Measurements from ENCODE around the gene CEMIP.
A peak's percentile ranks its signal among the peaks of the same experiment; 100 is the strongest.
"Not testable (repeated sequence)": the region's sequence is repeated elsewhere in the genome, so short reads cannot be mapped to it uniquely, and the experiment has no call there.

CEMIP gene

GRCh38 chr15:80763235-80763634 is 15.9 kb upstream of the CEMIP start:
- DNase-seq: not testable (repeated sequence)

GRCh38 chr15:80764535-80764934 is 14.6 kb upstream of the CEMIP start:
- DNase-seq: no peak

- DNase-seq: no peak
Measured at GRCh38 chr15:80766275-80766674, 12.9 kb upstream of the CEMIP start.

GRCh38 chr15:80768158-80768557 is 11.0 kb upstream of the CEMIP start:
- DNase-seq: no peak

GRCh38 chr15:80769153-80769828 is 9.9 kb upstream of the CEMIP start:
- DNase-seq: no peak

GRCh38 chr15:80769829-80770705 is 9.1 kb upstream of the CEMIP start:
- no peak for DNase-seq

- no peak for DNase-seq
Measured at GRCh38 chr15:80773122-80773551, 6.0 kb upstream of the CEMIP start.

- no peak for DNase-seq
Measured at GRCh38 chr15:80773792-80774352, 5.3 kb upstream of the CEMIP start.

GRCh38 chr15:80774486-80774885 is 4.7 kb upstream of the CEMIP start:
- DNase-seq: no peak

GRCh38 chr15:80775338-80775737 is 3.8 kb upstream of the CEMIP start:
- DNase-seq: no peak

GRCh38 chr15:80776420-80777045 is 2.6 kb upstream of the CEMIP start:
- peak; percentile 59 for DNase-seq

GRCh38 chr15:80777137-80777536 is 2.0 kb upstream of the CEMIP start:
- DNase-seq: no peak

GRCh38 chr15:80777826-80778620 is 1.1 kb upstream of the CEMIP start:
- DNase-seq: no peak

GRCh38 chr15:80778621-80778963 is 578 bp upstream of the CEMIP start:
- no peak for DNase-seq

GRCh38 chr15:80779658-80780415 is 667 bp downstream of the CEMIP start:
- DNase-seq: no peak

GRCh38 chr15:80780416-80781221 is 1.4 kb downstream of the CEMIP start:
- peak; percentile 13 for DNase-seq

- DNase-seq: no peak
Measured at GRCh38 chr15:80783260-80783659, 4.1 kb downstream of the CEMIP start.

GRCh38 chr15:80785335-80785734 is 6.2 kb downstream of the CEMIP start:
- no peak for DNase-seq

GRCh38 chr15:80785811-80786354 is 6.7 kb downstream of the CEMIP start:
- DNase-seq: no peak

- no peak for DNase-seq
Measured at GRCh38 chr15:80787316-80787715, 8.1 kb downstream of the CEMIP start.

- no peak for DNase-seq
Measured at GRCh38 chr15:80788536-80788935, 9.4 kb downstream of the CEMIP start.
